ENCODE results near the gene MYOT.
A peak's percentile ranks its signal among the peaks of the same experiment; 100 is the strongest.
"Not testable (repeated sequence)": the region's sequence is repeated elsewhere in the genome, so short reads cannot be mapped to it uniquely, and the experiment has no call there.

The MYOT gene

DNA sequence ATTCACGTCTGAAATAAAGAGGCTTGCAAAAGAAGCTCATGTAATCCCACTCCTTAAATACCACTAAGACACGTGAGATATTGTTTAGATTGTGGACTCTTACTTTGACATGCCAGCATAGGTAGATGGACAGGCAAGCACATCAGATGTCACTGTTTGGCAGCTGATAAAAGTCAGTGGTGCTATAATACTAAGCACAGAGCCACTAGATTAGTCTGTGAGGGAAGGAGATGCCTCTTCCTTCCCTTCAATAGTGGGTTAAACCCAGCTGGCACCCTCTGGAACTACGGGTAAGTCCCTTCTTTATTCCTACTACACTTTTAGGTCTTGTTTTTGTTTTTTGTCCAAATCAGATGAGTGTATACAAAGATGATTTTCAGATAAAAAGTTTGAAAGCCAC, at the start of gene MYOT:
Gene MYOT (plus strand): TSS at position 197 of the 400 bp plus-strand sequence. CDS start 2,792 bp downstream, outside the sequence.
- DNase-seq = no peak

- DNase-seq = no peak
These were observed 47.9 kb upstream of the MYOT start for GRCh38 chr5:137819766-137820165.

DNA sequence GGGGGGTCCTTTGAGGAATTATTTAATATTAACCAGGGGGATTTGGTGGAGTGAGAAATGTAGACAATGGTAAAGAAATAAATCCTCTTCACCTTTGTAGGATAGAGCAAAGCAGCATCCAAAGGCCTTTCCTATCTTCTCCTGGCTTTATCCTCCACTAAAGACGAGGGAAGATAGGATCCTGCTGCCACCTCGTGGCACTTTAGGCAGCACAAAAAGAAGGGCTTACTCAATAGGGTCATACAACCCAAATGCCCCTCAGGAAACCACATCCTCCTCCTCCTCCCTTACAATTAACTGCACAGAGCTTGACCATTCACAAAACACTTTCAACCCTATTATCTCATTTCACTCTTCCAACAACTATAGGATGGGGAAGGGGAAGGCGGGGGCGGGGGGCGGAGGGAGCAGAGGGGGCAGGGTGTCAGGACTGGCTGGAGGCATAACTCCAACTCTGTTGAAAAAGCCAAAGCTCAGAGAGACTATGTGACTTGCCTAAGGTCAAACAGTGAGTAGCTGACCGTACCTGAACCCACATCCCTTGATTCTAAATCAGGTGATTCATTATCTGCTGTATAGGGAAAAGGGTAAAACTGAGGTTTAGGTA, 45.4 kb upstream of the MYOT start:
- DNase-seq = peak; percentile 31

GRCh38 chr5:137822984-137823383, 44.7 kb upstream of the MYOT start:
- no peak for DNase-seq

GRCh38 chr5:137825165-137825564, 42.5 kb upstream of the MYOT start:
- no peak for DNase-seq

GRCh38 chr5:137826067-137826466, 41.6 kb upstream of the MYOT start:
- no peak for DNase-seq

- DNase-seq = no peak
These were observed 39.5 kb upstream of the MYOT start for GRCh38 chr5:137828180-137828579.

DNA sequence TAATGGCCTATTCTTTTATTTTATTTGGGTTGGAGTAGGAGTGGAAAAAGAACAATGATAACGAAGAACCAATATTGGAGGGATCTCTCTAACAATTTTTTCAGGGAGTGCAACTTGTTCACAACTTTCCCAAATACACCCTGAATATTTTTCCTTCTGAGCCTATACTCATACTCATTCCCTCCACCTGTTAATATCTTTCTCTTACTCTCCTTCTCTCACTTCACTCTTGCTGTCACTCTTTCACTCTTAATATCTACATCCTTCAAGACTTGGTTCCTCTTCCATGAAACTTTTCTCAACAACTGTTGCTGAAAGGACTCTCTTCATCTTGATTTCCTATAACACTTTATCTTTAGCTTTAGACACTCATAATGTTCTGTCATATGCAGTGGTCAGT, 39.0 kb upstream of the MYOT start:
- no peak for DNase-seq

DNA sequence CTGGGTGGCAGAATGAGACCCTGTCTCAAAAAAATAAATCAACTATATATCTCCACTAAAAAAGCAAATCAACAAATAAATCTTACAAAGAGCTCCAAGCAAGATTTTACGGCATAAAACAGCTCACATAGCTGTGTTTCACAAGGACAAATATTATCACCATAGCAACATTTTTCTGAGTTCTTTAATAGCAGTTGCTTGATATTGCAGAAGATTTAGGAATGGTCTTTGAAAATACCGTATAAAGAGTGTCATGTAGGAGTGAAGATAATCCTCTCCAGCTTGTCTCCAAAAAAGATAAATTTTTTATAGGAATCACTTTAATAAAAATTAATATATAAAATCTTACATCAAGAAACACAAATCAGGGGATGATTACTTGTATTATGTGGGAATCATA, 36.6 kb upstream of the MYOT start:
- no peak for DNase-seq

- DNase-seq = no peak
These were observed 36.1 kb upstream of the MYOT start for GRCh38 chr5:137831526-137831925.

DNA sequence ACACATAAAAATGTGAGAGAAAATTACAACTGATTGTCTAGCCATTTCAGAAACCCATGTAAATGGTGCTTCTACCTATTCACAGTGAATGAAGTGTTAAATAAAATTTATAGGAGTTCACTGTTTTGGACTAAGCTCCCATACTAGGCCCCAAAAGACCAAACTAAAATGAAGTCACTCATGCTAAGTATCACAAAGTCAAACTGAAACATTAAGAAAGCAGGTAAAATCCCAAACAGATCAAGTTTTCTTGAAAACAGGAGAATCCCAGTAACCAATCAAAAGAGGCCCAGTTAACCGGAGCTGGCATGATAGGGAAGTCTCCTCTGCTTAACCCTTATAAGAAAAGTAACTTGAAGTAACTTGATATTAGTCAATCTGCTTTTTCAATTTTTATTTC, 35.2 kb upstream of the MYOT start:
- DNase-seq = no peak

GRCh38 chr5:137833463-137833862, 34.2 kb upstream of the MYOT start:
- no peak for DNase-seq

DNA sequence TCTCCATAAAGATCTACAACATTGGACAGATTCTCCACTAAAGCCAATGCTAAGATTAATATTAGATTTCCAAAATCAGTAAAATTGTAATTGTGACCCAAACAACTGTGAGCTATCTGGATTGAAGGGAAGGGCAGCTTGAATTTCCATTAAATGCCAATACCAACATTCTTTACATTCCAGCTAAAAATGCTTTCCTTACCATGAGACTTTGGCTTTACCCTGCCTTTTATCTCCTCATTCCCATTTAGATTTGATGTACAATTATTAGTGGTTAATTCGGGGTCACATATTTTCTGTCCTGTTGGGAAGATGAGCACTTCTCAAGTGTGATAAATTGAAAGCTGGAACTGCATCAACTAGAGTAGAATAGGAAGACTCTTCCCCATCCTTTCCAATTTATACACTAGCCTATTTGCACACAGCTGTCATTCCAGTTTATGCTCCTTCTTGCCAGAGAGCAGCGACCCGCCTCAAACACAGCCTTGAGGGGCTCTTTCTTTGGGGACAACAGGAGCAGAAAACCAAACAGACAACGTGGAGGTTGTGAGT, 33.1 kb upstream of the MYOT start:
- no peak for DNase-seq

- no peak for DNase-seq
These were observed 31.4 kb upstream of the MYOT start for GRCh38 chr5:137836298-137836697.

DNA sequence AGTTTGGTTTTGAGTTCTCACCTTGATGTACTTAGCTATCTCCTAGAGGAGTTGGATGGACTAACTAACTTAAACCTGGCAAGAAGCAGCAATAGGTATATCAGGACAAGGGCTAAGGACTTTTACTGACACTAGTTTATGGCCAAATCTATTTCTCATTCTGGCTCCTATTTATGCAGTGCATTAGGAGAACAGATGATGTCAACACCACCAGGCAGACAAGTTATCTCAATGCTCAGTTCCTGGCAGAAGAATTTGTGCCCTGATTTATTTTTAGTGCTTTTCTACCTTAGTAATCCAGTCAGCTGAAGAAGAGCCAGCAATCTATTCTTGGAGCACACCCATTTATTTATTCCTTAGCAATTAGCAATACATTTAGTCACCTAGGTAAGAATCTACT, 30.7 kb upstream of the MYOT start:
- DNase-seq = no peak

- no peak for DNase-seq
These were observed 29.9 kb upstream of the MYOT start for GRCh38 chr5:137837491-137838394.

DNA sequence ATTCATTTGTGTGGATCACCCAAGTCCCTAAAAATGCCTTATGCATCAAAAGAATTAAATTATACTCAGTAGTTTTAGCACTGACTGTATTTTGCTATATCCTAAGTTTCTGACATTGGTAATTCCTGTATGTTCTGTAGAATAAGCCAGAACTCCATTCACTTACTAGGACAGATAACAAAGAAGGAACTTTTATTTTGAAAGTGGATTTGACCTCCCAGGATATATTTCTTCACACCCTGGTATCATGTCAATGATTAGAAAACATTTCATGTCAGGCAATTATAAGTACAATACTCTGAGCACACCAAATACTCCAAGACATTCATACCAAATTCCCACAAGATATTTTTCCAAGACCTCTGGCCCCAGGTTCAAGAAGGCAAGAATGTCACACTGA, 28.7 kb upstream of the MYOT start:
- no peak for DNase-seq

DNA sequence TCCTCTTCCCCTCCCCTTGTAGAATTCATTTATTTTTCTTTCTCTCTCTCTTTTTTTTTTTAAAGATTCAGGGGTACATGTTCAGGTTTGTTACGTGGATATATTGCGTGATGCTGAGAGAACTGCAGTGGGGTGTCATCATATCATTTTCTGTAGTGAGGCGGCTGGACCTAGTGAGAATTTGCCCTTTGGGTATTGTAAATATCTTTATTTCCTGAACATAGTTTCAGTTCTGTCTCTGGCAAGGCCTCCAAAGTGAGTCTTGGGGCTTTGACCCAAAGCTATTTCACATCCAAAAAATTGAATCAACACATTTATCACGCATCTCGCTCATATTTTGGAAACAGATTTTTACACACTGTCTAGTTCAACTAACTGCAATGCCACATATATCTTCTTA, 25.4 kb upstream of the MYOT start:
- DNase-seq = no peak

GRCh38 chr5:137843676-137844299, 23.9 kb upstream of the MYOT start:
- no peak for DNase-seq

GRCh38 chr5:137845472-137845871, 22.2 kb upstream of the MYOT start:
- DNase-seq = no peak

GRCh38 chr5:137847687-137848086, 20.0 kb upstream of the MYOT start:
- no peak for DNase-seq

DNA sequence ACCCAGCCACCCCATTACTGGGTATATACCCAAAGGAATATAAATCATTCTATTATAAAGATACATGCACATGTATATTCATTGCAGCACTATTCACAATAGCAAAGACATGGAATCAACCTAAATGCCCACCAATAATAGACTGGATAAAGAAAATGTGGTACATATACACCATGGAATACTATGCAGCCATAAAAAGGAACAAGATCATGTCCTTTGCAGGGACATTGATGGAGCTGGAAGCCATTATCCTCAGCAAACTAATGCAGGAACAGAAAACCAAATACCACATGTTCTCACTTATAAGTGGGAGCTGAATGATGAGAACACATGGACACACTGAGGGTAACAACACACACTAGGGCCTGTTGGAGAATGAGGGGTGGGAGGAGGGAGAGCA, 14.5 kb upstream of the MYOT start:
- DNase-seq = not testable (repeated sequence)

DNA sequence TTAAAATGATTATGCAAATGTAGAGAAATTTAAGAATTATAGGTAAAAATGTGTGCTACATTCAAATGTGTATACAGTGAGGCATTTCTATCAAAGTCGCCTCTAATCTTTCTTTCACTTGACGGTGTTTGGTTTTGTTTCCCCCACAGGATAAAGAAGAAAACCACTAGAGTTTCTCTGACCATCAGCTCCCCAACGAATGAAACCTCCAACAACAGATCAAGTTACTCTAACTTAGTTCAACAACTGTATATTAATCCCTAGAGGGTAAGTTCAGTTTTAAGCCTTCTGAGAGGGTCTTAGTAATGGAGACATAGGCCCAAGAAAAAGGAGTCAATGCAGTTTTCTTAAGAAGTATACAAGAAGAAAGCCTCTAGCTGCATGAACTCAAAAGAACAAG, 11.5 kb upstream of the MYOT start:
- no peak for DNase-seq

Data from 8988T (cell line).